ENCODE results near the gene ZNF682. TPM values are rescaled to one million over a fixed set of nuclear protein-coding genes. Genes with fewer than 3 reads are reported as not detected.
A peak's percentile ranks its signal among the peaks of the same experiment; 100 is the strongest.
"Not testable (repeated sequence)": the region's sequence is repeated elsewhere in the genome, so short reads cannot be mapped to it uniquely, and the experiment has no call there.

Gene ZNF682
- total RNA-seq, 3 donors from 2014 or later: 3.3 to 5.7 (median 4.6) TPM

GRCh38 chr19:20035935-20036334 lies 3.4 kb downstream of the ZNF682 start:
- Histone ChIP-seq H3K27ac (no peak overlapping the region), H3K9me3 (no peaks in the 10 kb centered on the region), H3K4me3 (no peak overlapping the region), H3K27me3 (no peaks in the 10 kb centered on the region), H3K36me3 (no peaks in the 10 kb centered on the region), H3K4me1 (no peaks in the 10 kb centered on the region)
- intact Hi-C loops (cut with DNase I; ENCODE audit: low total_unique reads): no loop called here
- no peak for TF ChIP-seq CTCF (IDR thresholded peaks at IDR 0.05)
- no peak for TF ChIP-seq POLR2AphosphoS5 (IDR thresholded peaks at IDR 0.05)
- no peak for TF ChIP-seq POLR2A (IDR thresholded peaks at IDR 0.05)
- no peak for DNase-seq (ENCODE audit: low spot score in 2 of 2)

- Histone ChIP-seq H3K36me3 (no peaks in the 10 kb centered on the region), H3K27ac (no peak overlapping the region)
Measured at GRCh38 chr19:20028611-20029010, 10.7 kb downstream of the ZNF682 start.

GRCh38 chr19:20005741-20006140 lies 33.6 kb downstream of the ZNF682 start:
- Histone ChIP-seq H3K36me3 (peaks cover 8% of the 10 kb centered on the region), H3K27ac (no peak overlapping the region), H3K27me3 (no peaks in the 10 kb centered on the region), H3K9me3 (peaks cover 15 to 18% of the 10 kb centered on the region in 2 donors), H3K4me1 (no peaks in the 10 kb centered on the region), H3K4me3 (no peak overlapping the region)
- no peak for TF ChIP-seq POLR2A (IDR thresholded peaks at IDR 0.05)
- TF ChIP-seq POLR2AphosphoS5 (IDR thresholded peaks at IDR 0.05): no peak
- no peak for TF ChIP-seq CTCF (IDR thresholded peaks at IDR 0.05)
- no peak for DNase-seq (ENCODE audit: low spot score in 2 of 2)
- intact Hi-C loops (cut with DNase I; ENCODE audit: low total_unique reads): no loop called here

More at GRCh38 chr19:20028611-20029010, 10.7 kb downstream of the ZNF682 start:
- no peaks in the 10 kb centered on the region for H3K4me1 ChIP-seq
- no peaks in the 10 kb centered on the region for H3K27me3 ChIP-seq
- H3K4me3 ChIP-seq: no peak overlapping the region
- no peak for DNase-seq (ENCODE audit: low spot score in 2 of 2)
- TF ChIP-seq POLR2AphosphoS5 (IDR thresholded peaks at IDR 0.05) (no peak), POLR2A (IDR thresholded peaks at IDR 0.05) (no peak), CTCF (IDR thresholded peaks at IDR 0.05) (no peak)
- intact Hi-C loops (cut with DNase I; ENCODE audit: low total_unique reads): no loop called here
- H3K9me3 ChIP-seq: no peaks in the 10 kb centered on the region

- Histone ChIP-seq H3K36me3 (no peaks in the 10 kb centered on the region), H3K4me1 (no peaks in the 10 kb centered on the region), H3K9me3 (peaks cover 0 to 1% of the 10 kb centered on the region in 2 donors), H3K27ac (no peak overlapping the region), H3K27me3 (no peaks in the 10 kb centered on the region), H3K4me3 (no peak overlapping the region)
- intact Hi-C loops (cut with DNase I; ENCODE audit: low total_unique reads): no loop called here
- DNase-seq (ENCODE audit: low spot score in 2 of 2): peak in 1 of 2 donors; percentile 60
- TF ChIP-seq POLR2AphosphoS5 (IDR thresholded peaks at IDR 0.05) (no peak), CTCF (IDR thresholded peaks at IDR 0.05) (peak; percentile 46 to 75 (median 62))
Measured at GRCh38 chr19:19997656-19998268, 41.5 kb downstream of the ZNF682 start.

GRCh38 chr19:19966862-19967261 lies 72.4 kb downstream of the ZNF682 start:
- no peaks in the 10 kb centered on the region for H3K27me3 ChIP-seq
- no peak for TF ChIP-seq POLR2A (IDR thresholded peaks at IDR 0.05)
- TF ChIP-seq CTCF (IDR thresholded peaks at IDR 0.05): no peak
- no peak for TF ChIP-seq POLR2AphosphoS5 (IDR thresholded peaks at IDR 0.05)
- no peak overlapping the region for H3K27ac ChIP-seq
- peaks cover 14 to 16% of the 10 kb centered on the region in 2 donors for H3K9me3 ChIP-seq
- no peak overlapping the region for H3K4me3 ChIP-seq
- H3K4me1 ChIP-seq: no peaks in the 10 kb centered on the region
- intact Hi-C loops (cut with DNase I; ENCODE audit: low total_unique reads): no loop called here
- no peaks in the 10 kb centered on the region for H3K36me3 ChIP-seq
- DNase-seq (ENCODE audit: low spot score in 2 of 2): no peak

GRCh38 chr19:19966126-19966525 lies 73.2 kb downstream of the ZNF682 start:
- H3K36me3 ChIP-seq; DNase-seq (ENCODE audit: low spot score in 2 of 2); H3K4me3 ChIP-seq; H3K4me1 ChIP-seq; H3K27ac ChIP-seq; H3K27me3 ChIP-seq; intact Hi-C loops (cut with DNase I; ENCODE audit: low total_unique reads): not testable (repeated sequence)
- H3K9me3 ChIP-seq: peaks cover 14 to 16% of the 10 kb centered on the region in 2 donors

Measured in breast epithelium (tissue), 4 donors.